OCI-LY1 (cell line): ENCODE data around the gene CAT.

Experiments used
- H2AFZ ChIP-seq: fragments of 200-600 bp; sonication (generic), shearing (Covaris generic); 2 replicates; pipeline ENCODE4 v1.6.0; 2014; ENCODE audit warnings: antibody characterized with exemption, mild to moderate bottlenecking, low read length
- H3F3A ChIP-seq: fragments of 200-600 bp; sonication (generic), shearing (Covaris generic); 2 replicates; pipeline ENCODE4 v1.6.0; 2014; ENCODE audit warnings: mild to moderate bottlenecking, antibody characterized with exemption, low read length, moderate library complexity; ENCODE audit not compliant: insufficient read depth
- H3K27ac ChIP-seq: fragments of 200-600 bp; sonication (generic); 2 replicates; pipeline ENCODE4 v1.5.1; 2014; ENCODE audit warnings: low read length, mixed run types, mild to moderate bottlenecking, low read depth; ENCODE audit not compliant: poor library complexity, severe bottlenecking
- H3K27me3 ChIP-seq: fragments of 200-600 bp; sonication (generic); 2 replicates; pipeline ENCODE4 v1.6.0; 2014; ENCODE audit warnings: antibody characterized with exemption, mild to moderate bottlenecking, low read length, moderate library complexity; ENCODE audit not compliant: insufficient read depth
- H3K36me3 ChIP-seq: fragments of 200-600 bp; sonication (generic); 2 replicates; pipeline ENCODE4 v1.6.1; 2014; ENCODE audit warnings: mild to moderate bottlenecking, antibody characterized with exemption, low read length, moderate library complexity, mixed read lengths; ENCODE audit not compliant: insufficient read depth
- H3K4me1 ChIP-seq: fragments of 200-600 bp; sonication (generic); 2 replicates; pipeline ENCODE4 v1.5.1; 2014; ENCODE audit warnings: mild to moderate bottlenecking, low read length, moderate library complexity; ENCODE audit not compliant: insufficient read depth, severe bottlenecking
- H3K4me2 ChIP-seq: fragments of 200-600 bp; sonication (generic), shearing (Covaris generic); 2 replicates; pipeline ENCODE4 v1.6.1; 2014; ENCODE audit warnings: low read length
- H3K4me3 ChIP-seq: fragments of 200-600 bp; sonication (generic); 2 replicates; pipeline ENCODE4 v1.5.1; 2014; ENCODE audit warnings: low read length, low read depth, mild to moderate bottlenecking, mixed read lengths; ENCODE audit not compliant: poor library complexity, severe bottlenecking
- H3K79me2 ChIP-seq: fragments of 200-600 bp; shearing (Covaris generic); 2 replicates; pipeline ENCODE4 v1.6.1; 2016; ENCODE audit warnings: mixed run types, low read length, mixed read lengths; ENCODE audit not compliant: insufficient read depth
- H3K9ac ChIP-seq: fragments of 200-600 bp; sonication (generic), shearing (Covaris generic); 2 replicates; pipeline ENCODE4 v1.6.1; 2014; ENCODE audit warnings: mild to moderate bottlenecking, low read length, mixed read lengths
- H3K9me2 ChIP-seq: fragments of 200-600 bp; sonication (generic), shearing (Covaris generic); 2 replicates; pipeline ENCODE4 v1.6.1; 2014; ENCODE audit warnings: low read depth, mild to moderate bottlenecking, low read length, mixed read lengths
- H3K9me3 ChIP-seq: fragments of 200-600 bp; shearing (Covaris generic); 2 replicates; pipeline ENCODE4 v1.6.1; 2014; ENCODE audit warnings: low read length, mixed read lengths
- H4K20me1 ChIP-seq: fragments of 200-600 bp; sonication (generic), shearing (Covaris generic); 2 replicates; pipeline ENCODE4 v1.6.0; 2016; ENCODE audit warnings: mild to moderate bottlenecking, low read length; ENCODE audit not compliant: insufficient read depth
- CTCF ChIP-seq: fragments of 200-600 bp; sonication (generic), shearing (Covaris generic); IDR thresholded peaks from 2 replicates; pipeline ENCODE4 v1.5.1; 2017; ENCODE audit warnings: mild to moderate bottlenecking, antibody characterized with exemption, low read length, moderate library complexity, mixed read lengths
- EZH2 ChIP-seq: fragments of 200-600 bp; sonication (generic), shearing (Covaris generic); IDR thresholded peaks from 2 replicates; pipeline ENCODE4 v1.8.0; 2017; ENCODE audit warnings: borderline replicate concordance, mixed run types, mild to moderate bottlenecking, antibody characterized with exemption, low read length, moderate library complexity, mixed read lengths

The CAT gene

GRCh38 chr11:34505874-34506273, 67.1 kb downstream of the CAT start:
- Histone ChIP-seq H3K9ac (no peak overlapping the region), H3K36me3 (no peaks in the 10 kb centered on the region), H3F3A (no peaks in the 10 kb centered on the region), H3K4me3 (no peak overlapping the region), H3K9me3 (no peaks in the 10 kb centered on the region), H3K27me3 (no peaks in the 10 kb centered on the region), H3K79me2 (no peaks in the 10 kb centered on the region), H3K4me2 (no peak overlapping the region), H3K9me2 (no peaks in the 10 kb centered on the region), H4K20me1 (no peaks in the 10 kb centered on the region), H3K4me1 (no peaks in the 10 kb centered on the region), H2AFZ (no peak overlapping the region), H3K27ac (no peak overlapping the region)
- no peak for TF ChIP-seq EZH2
- no peak for TF ChIP-seq CTCF

- Histone ChIP-seq H3K27ac (no peak overlapping the region), H4K20me1 (no peaks in the 10 kb centered on the region), H3K4me1 (no peaks in the 10 kb centered on the region), H3K27me3 (no peaks in the 10 kb centered on the region), H3K9me3 (no peaks in the 10 kb centered on the region), H3K79me2 (no peaks in the 10 kb centered on the region), H2AFZ (no peak overlapping the region), H3F3A (no peaks in the 10 kb centered on the region), H3K36me3 (no peaks in the 10 kb centered on the region), H3K9ac (no peak overlapping the region), H3K4me3 (no peak overlapping the region), H3K9me2 (no peaks in the 10 kb centered on the region), H3K4me2 (no peak overlapping the region)
- TF ChIP-seq EZH2, result no peak
- no peak for TF ChIP-seq CTCF
Observed at GRCh38 chr11:34507156-34507555, 68.4 kb downstream of the CAT start.

- Histone ChIP-seq H3K27me3 (no peaks in the 10 kb centered on the region), H3F3A (no peaks in the 10 kb centered on the region), H3K9me3 (no peaks in the 10 kb centered on the region), H3K4me1 (no peaks in the 10 kb centered on the region), H3K4me3 (no peak overlapping the region), H3K27ac (no peak overlapping the region), H3K9me2 (no peaks in the 10 kb centered on the region), H3K4me2 (no peak overlapping the region), H3K9ac (no peak overlapping the region), H4K20me1 (no peaks in the 10 kb centered on the region), H3K36me3 (no peaks in the 10 kb centered on the region), H2AFZ (no peak overlapping the region), H3K79me2 (no peaks in the 10 kb centered on the region)
- TF ChIP-seq CTCF, result no peak
- no peak for TF ChIP-seq EZH2
Observed at GRCh38 chr11:34507610-34508009, 68.9 kb downstream of the CAT start.
